UCSD-AML1 (cell line): Measurements from ENCODE around the gene FZD1.
A peak's percentile ranks its signal among the peaks of the same experiment; 100 is the strongest.

Experiments used
- DNase-seq: peaks from one replicate; lab custom pipeline; 2025; ENCODE audit not compliant: unreplicated experiment; lab: John Stamatoyannopoulos, UW

FZD1 gene

DNA sequence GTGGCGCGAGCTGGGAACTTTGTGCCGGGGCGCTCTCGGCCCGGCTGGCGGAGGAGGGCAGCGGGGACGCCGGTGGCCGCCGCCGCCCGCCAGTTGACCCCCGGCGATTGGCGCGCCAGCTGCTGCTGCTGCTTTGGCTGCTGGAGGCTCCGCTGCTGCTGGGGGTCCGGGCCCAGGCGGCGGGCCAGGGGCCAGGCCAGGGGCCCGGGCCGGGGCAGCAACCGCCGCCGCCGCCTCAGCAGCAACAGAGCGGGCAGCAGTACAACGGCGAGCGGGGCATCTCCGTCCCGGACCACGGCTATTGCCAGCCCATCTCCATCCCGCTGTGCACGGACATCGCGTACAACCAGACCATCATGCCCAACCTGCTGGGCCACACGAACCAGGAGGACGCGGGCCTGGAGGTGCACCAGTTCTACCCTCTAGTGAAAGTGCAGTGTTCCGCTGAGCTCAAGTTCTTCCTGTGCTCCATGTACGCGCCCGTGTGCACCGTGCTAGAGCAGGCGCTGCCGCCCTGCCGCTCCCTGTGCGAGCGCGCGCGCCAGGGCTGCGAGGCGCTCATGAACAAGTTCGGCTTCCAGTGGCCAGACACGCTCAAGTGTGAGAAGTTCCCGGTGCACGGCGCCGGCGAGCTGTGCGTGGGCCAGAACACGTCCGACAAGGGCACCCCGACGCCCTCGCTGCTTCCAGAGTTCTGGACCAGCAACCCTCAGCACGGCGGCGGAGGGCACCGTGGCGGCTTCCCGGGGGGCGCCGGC, 870 bp downstream of the FZD1 start:
- DNase-seq: no peak

DNA sequence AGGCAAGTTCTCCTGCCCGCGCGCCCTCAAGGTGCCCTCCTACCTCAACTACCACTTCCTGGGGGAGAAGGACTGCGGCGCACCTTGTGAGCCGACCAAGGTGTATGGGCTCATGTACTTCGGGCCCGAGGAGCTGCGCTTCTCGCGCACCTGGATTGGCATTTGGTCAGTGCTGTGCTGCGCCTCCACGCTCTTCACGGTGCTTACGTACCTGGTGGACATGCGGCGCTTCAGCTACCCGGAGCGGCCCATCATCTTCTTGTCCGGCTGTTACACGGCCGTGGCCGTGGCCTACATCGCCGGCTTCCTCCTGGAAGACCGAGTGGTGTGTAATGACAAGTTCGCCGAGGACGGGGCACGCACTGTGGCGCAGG, 1.4 kb downstream of the FZD1 start:
- DNase-seq: no peak

DNA sequence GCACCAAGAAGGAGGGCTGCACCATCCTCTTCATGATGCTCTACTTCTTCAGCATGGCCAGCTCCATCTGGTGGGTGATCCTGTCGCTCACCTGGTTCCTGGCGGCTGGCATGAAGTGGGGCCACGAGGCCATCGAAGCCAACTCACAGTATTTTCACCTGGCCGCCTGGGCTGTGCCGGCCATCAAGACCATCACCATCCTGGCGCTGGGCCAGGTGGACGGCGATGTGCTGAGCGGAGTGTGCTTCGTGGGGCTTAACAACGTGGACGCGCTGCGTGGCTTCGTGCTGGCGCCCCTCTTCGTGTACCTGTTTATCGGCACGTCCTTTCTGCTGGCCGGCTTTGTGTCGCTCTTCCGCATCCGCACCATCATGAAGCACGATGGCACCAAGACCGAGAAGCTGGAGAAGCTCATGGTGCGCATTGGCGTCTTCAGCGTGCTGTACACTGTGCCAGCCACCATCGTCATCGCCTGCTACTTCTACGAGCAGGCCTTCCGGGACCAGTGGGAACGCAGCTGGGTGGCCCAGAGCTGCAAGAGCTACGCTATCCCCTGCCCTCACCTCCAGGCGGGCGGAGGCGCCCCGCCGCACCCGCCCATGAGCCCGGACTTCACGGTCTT, 1.9 kb downstream of the FZD1 start:
- DNase-seq: no peak

DNA sequence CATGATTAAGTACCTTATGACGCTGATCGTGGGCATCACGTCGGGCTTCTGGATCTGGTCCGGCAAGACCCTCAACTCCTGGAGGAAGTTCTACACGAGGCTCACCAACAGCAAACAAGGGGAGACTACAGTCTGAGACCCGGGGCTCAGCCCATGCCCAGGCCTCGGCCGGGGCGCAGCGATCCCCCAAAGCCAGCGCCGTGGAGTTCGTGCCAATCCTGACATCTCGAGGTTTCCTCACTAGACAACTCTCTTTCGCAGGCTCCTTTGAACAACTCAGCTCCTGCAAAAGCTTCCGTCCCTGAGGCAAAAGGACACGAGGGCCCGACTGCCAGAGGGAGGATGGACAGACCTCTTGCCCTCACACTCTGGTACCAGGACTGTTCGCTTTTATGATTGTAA, 2.5 kb downstream of the FZD1 start:
- DNase-seq: no peak

DNA sequence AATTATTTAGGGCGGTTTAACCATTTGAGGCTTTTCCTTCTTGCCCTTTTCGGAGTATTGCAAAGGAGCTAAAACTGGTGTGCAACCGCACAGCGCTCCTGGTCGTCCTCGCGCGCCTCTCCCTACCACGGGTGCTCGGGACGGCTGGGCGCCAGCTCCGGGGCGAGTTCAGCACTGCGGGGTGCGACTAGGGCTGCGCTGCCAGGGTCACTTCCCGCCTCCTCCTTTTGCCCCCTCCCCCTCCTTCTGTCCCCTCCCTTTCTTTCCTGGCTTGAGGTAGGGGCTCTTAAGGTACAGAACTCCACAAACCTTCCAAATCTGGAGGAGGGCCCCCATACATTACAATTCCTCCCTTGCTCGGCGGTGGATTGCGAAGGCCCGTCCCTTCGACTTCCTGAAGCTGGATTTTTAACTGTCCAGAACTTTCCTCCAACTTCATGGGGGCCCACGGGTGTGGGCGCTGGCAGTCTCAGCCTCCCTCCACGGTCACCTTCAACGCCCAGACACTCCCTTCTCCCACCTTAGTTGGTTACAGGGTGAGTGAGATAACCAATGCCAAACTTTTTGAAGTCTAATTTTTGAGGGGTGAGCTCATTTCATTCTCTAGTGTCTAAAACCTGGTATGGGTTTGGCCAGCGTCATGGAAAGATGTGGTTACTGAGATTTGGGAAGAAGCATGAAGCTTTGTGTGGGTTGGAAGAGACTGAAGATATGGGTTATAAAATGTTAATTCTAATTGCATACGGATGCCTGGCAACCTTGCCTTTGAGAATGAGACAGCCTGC, 3.1 kb downstream of the FZD1 start:
- DNase-seq: no peak

DNA sequence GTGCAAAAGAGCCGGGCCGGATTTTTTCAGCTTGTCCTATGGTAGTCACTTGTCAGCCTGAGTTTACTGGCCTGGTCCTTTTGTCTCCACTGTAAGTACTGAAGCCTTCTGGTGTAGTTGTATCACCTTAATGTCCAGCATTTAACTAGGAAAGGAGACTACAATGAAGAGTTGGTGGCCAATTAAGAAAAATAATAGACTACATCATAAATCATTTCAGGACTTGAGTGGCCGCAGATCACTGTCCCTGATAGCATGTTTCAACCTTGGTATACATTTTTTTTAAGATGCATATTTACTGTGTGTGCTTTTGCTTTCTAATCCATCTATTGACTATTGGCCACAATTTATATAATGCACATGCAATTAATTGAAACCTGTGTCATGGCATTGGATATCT, 6.1 kb downstream of the FZD1 start:
- DNase-seq: no peak

DNA sequence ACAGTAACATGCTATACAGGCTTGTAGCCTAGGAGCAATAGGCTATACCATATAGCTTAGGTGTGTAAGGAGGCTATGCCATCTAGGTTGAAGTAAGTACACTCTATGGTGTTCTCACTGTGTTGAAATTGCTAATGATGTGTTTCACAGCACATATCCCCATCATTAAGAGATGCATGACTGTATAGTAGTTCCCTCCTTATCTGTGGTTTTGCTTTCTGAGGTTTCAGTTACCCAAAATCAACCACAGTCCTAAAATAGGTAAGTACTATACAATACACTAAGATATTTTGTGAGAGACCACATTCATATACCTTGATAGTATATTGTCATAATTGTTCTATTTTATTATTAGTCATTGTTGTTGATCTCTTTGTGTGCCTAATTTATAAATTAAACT, 12.7 kb downstream of the FZD1 start:
- DNase-seq: no peak

DNA sequence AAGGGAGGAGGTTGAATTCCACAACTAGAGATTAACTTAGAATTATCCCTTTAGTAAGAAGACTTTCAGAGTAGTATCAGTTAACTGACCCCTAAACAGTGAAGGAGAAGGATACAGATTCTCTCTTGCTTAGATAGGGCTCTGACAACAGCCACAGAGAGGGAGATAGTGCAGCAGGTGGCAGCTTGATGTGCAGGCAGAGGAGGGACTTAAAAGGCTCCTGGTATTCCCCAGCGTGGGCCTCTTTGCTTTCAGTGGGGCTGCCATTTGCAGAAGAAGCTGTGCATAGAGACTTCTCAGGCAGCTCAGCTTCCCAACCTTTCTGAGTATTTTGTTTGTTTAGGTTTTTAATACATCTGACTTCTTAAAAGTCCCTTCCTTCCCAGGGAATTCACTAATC, 16.0 kb downstream of the FZD1 start:
- DNase-seq: no peak

DNA sequence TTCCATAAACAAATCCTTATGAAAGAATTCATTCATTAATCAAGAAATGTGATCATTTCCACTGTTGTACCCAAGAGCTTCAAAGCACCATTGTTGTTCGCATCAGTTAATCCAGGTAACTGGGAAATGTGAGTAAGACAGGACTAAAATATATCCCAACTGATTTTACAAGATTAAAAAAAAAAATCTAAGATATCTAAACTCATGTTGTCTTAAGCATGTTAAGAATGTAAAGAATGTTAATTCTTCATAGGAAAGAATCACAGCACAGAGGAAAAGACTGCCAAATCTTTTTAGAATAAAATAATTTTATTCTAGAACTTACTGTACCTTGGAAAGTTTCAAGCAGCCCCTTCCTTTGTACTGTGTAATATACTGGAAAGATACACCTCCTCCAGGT, 16.4 kb downstream of the FZD1 start:
- DNase-seq: no peak

DNA sequence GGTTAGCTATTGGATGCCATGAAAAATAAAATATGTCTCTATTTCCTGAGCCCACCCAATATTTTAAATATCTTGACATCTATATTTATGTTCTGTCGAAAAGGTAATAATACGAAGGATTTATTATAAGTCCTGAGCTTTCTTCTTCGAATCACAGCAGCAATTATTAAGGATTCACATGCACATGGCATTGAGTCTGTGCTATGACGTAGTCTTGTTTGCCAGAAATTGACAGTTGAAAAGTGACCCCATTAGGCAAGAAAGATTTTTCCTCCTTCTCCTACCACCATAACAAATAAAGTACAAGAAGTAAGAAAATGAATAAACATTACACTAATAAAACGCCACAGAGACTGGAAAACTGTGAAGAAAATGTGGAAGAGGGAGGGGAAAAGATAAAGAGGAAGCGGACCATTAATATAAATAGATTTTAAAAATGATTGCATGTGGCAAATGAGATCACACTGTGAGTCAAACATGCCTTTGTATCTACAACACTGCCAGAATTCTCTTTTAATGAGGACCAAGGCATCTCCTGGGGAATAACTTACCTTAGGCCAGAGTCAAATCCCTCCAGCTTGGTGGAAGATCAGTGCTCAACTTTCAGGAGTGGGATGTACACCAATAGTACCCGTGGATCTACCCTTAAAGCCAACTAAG, 21.6 kb downstream of the FZD1 start:
- DNase-seq: no peak

DNA sequence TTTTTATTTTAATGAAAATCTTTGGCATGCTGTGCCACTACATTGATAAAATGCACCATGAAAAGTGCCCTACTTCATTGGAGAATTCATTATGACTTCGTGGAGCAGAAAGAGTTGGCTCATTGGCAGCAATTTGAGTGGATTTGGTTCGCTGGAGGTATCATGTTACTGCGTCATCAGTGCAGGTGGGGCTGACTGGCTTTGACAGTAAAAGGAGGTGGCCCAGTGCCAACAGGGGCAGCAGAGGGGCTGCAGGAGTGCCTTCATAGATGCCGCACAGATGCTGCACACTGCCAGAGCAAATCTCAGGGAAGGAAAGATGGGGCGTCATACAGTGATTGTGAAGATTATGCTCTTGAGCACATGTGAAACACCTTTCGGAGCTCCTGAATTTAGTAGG, 22.2 kb downstream of the FZD1 start:
- no peak for DNase-seq

DNA sequence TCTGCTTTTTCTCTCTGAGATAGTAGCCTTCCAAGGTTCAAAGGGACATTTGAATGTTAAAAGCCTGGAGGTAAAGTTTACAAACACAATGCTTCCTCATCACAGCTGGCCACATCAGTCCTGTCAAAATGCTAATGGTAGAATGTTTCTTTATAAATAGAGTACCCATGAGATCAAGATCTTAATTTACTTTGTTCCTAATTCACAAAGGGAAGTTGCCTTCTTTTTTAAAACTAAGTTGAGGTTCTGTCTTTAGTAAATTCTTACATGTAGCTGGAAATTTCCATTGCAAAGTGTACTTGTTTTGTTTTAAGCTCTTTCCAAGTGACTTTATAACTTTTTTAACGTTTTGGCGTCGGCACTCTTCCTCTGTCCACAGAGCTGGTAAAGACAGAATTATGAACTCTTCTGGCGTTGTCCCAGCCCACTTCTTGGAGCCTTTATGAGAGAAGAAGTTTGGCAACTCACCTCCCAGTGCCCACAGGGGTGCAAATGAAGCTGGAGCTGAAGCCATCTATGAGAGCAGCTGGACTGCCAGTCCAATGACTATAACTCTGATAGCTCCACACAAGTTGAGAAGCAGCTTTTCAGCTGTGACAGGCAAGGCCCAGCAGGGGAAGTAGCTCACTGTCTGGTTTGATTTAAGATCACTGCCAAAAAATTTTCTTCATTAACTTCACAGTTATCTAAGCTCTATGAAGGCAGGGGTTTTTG, 23.3 kb downstream of the FZD1 start:
- DNase-seq: no peak

DNA sequence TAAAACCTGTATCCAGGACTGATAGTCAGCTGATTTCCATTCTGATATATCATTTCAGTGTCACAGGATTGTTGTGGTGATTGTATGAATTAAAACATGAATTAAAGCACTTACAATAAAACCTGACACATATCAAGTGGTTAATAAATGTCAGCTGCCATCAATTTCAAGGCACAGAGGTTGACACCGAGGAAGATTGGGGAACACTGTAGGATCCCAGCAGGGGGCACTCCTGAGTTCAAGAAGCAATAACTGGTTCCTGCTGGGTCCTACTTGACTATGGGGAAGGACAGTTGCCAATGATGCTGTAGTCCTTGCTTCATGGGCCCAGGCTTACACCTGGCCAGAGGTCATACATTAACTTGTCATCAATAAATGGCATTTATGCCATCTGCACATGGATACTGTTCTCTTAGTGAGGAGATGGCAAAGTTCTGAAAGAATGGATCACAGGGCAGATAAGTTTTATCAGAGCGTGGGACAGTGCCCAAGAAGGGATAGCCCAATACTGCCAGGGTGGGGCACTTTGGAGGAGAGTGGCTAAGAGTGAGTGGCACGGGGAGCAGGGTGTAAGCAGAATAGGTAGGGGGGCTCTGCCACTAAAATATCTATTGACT, 24.1 kb downstream of the FZD1 start:
- peak; percentile 12 for DNase-seq

DNA sequence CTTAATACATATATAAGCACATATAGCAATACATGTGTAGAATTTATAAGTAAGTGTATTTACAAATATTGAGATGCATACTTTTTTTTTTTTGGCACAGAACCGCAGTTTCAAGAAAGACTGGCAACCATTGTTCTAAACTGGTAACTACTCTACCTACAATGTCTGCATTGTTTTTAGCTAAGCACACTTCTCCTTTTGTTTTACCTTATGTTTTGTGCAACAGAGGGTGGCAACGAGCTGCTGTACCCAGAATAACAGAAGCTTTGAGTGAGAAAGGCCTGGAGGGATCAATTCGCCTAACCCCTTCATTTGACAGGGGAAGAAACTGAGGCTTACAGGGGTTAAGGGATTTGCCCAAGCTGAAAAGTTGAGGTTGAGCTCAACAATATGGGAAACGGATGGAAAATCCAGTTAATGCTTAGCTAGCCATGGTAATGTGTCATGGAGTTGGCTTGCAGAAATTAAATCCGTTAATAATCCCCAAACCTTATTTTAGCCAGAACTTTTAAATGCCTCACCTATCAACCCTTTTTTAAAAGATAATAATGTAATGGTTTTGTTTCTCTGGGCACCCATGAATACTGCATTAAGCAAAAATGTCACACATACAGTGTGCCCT, 25.5 kb downstream of the FZD1 start:
- no peak for DNase-seq

DNA sequence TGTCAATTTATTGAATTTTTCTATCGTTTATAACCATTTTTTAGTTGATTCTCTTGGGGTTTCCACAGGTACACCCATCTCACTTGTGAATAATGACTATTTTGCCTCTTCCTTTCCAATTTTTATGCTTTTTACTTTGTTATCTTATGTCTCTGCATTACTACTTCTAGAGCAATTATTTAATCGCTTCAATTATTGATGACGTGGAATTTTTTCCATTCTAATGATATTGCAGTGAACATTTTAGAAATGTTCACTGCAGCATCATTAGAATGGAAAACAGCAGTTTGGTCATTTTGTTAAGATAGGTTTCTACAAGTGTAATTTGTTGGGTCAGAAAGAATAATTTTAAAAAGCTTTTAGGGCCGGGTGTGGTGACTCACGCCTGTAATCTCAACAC, 27.1 kb downstream of the FZD1 start:
- no peak for DNase-seq

DNA sequence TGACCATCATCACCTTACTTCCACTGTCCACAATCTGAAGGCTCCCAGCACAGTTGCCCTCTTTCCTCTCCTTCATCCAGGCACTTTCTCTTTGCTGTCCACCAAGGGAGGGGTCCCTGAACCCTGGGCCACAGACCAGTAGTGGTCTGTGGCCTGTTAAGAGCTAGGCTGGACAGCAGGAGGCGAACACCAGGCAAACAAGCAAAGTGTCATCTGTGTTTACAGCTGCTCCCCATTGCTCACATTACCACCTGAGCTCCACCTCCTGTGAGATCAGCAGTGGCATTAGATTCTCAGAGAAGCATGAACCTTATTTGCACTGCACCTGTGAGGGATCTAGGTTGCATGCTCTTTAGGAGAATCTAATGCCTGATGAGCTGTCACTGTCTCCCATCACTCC, 27.7 kb downstream of the FZD1 start:
- no peak for DNase-seq

DNA sequence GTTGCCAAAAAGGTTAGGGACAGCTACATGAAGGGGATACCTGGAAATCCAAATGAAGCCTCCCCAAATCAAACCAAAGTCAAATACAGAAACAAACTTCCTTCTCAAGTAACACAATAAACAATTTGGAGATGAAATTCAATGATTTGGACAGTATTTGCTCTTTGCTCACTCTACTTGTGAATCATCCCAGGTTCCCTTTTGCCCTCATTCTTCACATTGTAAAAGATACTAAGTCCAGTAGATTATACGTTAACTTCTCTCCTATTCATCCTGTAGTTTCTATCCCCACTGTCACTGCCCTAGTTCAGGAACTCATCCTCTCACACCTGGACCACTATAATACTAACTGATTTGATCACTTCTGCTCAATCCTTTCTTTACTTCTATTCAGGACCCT, 28.3 kb downstream of the FZD1 start:
- DNase-seq: no peak

DNA sequence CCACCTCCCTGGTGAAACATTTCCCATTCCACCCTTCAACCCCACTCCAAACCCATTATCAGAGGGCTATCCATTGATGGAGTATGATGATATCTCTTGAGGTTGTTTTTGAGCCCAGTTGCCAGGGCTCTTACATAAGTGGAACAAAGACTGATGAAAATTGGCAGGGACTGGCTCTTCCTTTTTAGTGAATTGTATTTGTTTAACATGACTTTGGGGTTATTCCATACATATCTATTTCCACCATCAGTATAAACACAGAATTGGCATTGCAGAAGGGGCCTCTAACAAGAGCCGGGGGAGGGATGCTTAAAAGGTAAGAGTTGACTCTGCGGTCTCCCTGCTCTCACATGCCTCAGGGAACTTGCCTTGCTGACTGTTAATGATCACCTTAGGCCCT, 28.9 kb downstream of the FZD1 start:
- DNase-seq: no peak

DNA sequence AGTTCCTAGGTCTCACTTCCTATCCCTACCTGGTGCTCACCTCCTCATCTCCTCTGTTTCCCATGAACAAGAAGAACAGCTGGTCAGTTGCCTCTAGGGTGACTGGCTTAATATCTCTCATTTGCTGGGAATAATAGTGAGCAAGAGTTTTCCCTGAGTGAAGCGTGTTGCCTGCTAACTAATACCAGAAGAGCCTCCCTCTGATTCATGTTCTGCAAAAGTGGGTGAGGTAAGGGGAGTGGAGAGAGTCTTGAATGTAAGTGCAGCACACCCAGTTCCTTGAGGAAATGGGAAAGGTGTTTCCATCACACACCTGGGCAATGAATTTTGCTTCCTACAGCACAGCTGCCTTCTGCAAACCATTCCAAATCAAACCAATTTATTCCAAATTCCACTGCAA, 29.6 kb downstream of the FZD1 start:
- DNase-seq: no peak

DNA sequence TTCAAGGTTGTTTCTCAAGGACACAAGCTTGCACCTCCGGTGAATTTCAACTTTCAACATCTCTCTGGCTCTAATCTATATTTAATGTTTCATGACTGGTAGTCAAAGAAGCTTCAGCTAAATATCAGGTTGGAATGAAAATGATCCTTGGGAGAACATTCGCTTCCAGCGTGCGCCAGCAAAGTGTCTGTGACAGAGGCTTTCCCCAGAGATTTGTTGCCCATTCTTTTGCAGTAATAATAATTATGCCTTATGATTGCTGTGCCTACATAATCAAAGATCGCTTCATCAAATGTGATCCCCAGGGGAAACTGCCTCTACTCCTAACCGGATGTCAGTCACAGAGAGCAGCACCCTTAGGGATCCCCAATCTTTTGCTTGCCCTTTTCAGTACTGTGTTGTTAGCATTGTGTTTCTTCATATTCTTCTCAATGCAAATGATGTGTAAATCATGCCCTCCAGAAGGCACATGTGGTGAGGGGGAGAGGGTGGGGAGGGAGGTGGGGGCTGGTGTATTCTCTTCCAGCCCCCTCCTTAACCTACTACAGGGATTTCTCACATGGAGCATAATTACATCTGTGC, 30.5 kb downstream of the FZD1 start:
- no peak for DNase-seq
